ENCODE data around the gene CXCL9.
A peak's percentile ranks its signal among the peaks of the same experiment; 100 is the strongest.

Gene CXCL9

GRCh38 chr4:76035799-76036380 lies 28.6 kb upstream of the CXCL9 start, which contains the start of gene CXCL11:
Gene CXCL11, minus strand, starts transcription at chr4:76036070. Its CDS starts 83 bp downstream, at chr4:76035987.
- no peak within 1 kb of the TSS for H3K4me3 ChIP-seq (ENCODE audit: low read depth, low read length)
- TF ChIP-seq, protein P1, sequence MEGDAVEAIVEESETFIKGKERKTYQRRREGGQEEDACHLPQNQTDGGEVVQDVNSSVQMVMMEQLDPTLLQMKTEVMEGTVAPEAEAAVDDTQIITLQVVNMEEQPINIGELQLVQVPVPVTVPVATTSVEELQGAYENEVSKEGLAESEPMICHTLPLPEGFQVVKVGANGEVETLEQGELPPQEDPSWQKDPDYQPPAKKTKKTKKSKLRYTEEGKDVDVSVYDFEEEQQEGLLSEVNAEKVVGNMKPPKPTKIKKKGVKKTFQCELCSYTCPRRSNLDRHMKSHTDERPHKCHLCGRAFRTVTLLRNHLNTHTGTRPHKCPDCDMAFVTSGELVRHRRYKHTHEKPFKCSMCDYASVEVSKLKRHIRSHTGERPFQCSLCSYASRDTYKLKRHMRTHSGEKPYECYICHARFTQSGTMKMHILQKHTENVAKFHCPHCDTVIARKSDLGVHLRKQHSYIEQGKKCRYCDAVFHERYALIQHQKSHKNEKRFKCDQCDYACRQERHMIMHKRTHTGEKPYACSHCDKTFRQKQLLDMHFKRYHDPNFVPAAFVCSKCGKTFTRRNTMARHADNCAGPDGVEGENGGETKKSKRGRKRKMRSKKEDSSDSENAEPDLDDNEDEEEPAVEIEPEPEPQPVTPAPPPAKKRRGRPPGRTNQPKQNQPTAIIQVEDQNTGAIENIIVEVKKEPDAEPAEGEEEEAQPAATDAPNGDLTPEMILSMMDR (IDR thresholded peaks at IDR 0.05; ENCODE audit: low read depth, low read length), result no peak

- no peak overlapping the region for H3K4me3 ChIP-seq (ENCODE audit: low read depth, low read length)
- TF ChIP-seq, protein P1 (IDR thresholded peaks at IDR 0.05; ENCODE audit: low read depth, low read length), result no peak
Observed at GRCh38 chr4:76035141-76035540, 27.8 kb upstream of the CXCL9 start.

GRCh38 chr4:76029300-76029699 lies 22.0 kb upstream of the CXCL9 start:
- TF ChIP-seq, protein P1 (IDR thresholded peaks at IDR 0.05; ENCODE audit: low read depth, low read length), result no peak
- no peak overlapping the region for H3K4me3 ChIP-seq (ENCODE audit: low read depth, low read length)

GRCh38 chr4:76028350-76028765 lies 21.0 kb upstream of the CXCL9 start:
- TF ChIP-seq, protein P1 (IDR thresholded peaks at IDR 0.05; ENCODE audit: low read depth, low read length), result no peak
- peak overlapping the region; percentile 40 for H3K4me3 ChIP-seq (ENCODE audit: low read depth, low read length)

DNA sequence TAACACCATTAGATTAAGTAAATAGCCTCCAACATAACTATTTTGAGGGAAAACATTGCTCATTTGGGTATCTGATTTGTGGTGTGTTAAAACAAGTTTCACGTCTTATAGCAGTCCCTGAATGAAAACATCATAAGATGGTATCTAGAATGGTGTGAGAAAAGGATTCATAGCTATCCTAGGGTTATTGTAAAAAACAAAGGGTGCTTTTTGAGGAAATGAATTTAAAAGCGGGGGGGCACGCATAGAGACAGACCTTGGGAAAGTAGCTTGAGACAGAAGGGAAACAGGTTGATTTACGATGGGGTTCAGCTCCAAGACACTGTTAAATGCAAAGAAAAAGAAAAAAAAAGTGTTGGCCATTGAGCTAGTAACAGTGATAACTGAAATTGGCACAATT lies 16.8 kb upstream of the CXCL9 start:
- no peak overlapping the region for H3K4me3 ChIP-seq (ENCODE audit: low read depth, low read length)
- TF ChIP-seq, protein P1 (IDR thresholded peaks at IDR 0.05; ENCODE audit: low read depth, low read length), result no peak

DNA sequence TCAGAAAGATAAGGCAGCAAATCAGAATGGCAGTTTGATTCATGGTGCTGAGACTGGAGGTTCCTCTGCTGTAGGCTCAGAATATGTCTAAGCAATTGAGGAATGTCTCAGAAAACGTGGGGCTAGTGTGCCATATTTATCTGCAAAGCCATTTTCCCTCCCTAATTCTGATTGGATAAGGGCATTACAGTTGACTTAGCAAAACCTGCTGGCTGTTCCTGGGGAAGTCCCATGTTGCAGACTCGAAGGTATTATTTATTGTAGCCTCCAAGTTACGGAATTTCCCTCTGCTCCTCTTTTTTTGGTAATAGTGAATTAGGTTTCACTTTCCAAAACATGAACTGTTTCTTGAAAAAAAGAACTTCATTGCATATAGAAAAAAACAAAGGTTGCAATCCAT lies 16.1 kb upstream of the CXCL9 start, which contains the start of gene CXCL10:
Gene CXCL10, minus strand, starts transcription at position 109 of the 400 bp plus-strand sequence. Its CDS starts 66 bp downstream, at position 43.
- TF ChIP-seq, protein P1 (IDR thresholded peaks at IDR 0.05; ENCODE audit: low read depth, low read length), result no peak
- no peak within 1 kb of the TSS for H3K4me3 ChIP-seq (ENCODE audit: low read depth, low read length)

DNA sequence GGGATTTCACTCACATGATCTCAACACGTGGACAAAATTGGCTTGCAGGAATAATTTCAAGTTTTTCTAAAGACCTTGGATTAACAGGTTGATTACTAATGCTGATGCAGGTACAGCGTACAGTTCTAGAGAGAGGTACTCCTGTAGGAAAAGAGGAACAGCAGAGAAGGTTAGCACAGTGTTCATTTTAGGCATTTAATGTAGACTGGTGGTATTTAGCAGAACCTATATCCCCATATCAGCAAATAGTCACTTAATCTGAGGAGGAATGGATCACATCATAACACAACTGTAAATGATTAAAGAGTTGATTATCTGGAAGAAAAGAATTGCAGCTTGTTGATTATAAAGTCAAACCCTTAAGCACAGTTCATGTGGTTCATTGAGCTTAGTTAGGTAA lies 15.4 kb upstream of the CXCL9 start:
- TF ChIP-seq, protein P1 (IDR thresholded peaks at IDR 0.05; ENCODE audit: low read depth, low read length), result no peak
- H3K4me3 ChIP-seq (ENCODE audit: low read depth, low read length), result no peak overlapping the region

Measured in WI38 (cell line).